GM12872 (cell line): Measurements from ENCODE around the gene PI4KB.

Source experiments
- CTCF ChIP-seq: IDR thresholded peaks from 3 replicates; pipeline ENCODE4 v1.5.1; 2011; ENCODE audit warnings: low read depth, mild to moderate bottlenecking, low read length, moderate library complexity; ENCODE audit not compliant: insufficient read depth

Gene PI4KB

GRCh38 chr1:151327223-151327902 lies at the start of gene PI4KB:
Gene PI4KB, minus strand, starts transcription at chr1:151327416. Its CDS starts 10,935 bp downstream, at chr1:151316481.
- TF ChIP-seq CTCF, result no peak

GRCh38 chr1:151373196-151373595 lies 46.0 kb upstream of the PI4KB start:
- no peak for TF ChIP-seq CTCF

- TF ChIP-seq CTCF, result no peak
Measured at GRCh38 chr1:151372058-151372934, 45.1 kb upstream of the PI4KB start, which contains the start of gene SELENBP1. Gene SELENBP1, minus strand, starts transcription at chr1:151372705. Its CDS starts 64 bp downstream, at chr1:151372641.

- no peak for TF ChIP-seq CTCF
Measured at GRCh38 chr1:151371370-151372057, 44.3 kb upstream of the PI4KB start.

- TF ChIP-seq CTCF, result no peak
Measured at GRCh38 chr1:151370211-151370911, 43.1 kb upstream of the PI4KB start.

- TF ChIP-seq CTCF, result no peak
Measured at GRCh38 chr1:151369621-151370048, 42.4 kb upstream of the PI4KB start.

- TF ChIP-seq CTCF, result no peak
Measured at GRCh38 chr1:151369302-151369610, 42.0 kb upstream of the PI4KB start.
